ENCODE measurements around the gene JPH2.

JPH2 gene

GRCh38 chr20:44084891-44085290 lies 102.1 kb downstream of the JPH2 start:
- TF ChIP-seq, protein P1, sequence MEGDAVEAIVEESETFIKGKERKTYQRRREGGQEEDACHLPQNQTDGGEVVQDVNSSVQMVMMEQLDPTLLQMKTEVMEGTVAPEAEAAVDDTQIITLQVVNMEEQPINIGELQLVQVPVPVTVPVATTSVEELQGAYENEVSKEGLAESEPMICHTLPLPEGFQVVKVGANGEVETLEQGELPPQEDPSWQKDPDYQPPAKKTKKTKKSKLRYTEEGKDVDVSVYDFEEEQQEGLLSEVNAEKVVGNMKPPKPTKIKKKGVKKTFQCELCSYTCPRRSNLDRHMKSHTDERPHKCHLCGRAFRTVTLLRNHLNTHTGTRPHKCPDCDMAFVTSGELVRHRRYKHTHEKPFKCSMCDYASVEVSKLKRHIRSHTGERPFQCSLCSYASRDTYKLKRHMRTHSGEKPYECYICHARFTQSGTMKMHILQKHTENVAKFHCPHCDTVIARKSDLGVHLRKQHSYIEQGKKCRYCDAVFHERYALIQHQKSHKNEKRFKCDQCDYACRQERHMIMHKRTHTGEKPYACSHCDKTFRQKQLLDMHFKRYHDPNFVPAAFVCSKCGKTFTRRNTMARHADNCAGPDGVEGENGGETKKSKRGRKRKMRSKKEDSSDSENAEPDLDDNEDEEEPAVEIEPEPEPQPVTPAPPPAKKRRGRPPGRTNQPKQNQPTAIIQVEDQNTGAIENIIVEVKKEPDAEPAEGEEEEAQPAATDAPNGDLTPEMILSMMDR (IDR thresholded peaks at IDR 0.05; ENCODE audit: low read depth, low read length, missing control alignments): no peak
- no peak overlapping the region for H3K4me3 ChIP-seq (replicated peaks; ENCODE audit: low read depth, low read length)

DNA sequence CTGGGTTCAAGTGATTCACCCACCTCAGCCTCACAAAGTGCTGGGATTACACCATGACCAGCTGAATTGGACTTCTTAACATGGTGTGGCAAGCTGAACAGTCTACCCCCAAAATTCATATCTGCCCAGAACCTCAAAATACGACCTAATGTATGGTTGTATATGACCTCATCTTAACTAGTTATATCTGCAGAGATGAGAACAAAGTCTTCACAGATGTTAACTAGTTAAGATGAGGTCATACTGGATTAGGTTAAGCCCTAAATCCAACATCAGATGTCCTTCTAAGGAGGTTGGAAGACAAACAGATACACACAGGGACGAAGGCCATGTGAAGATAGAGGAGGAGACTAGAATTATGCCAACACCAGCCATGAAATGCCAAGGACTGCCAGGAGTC lies 102.5 kb downstream of the JPH2 start:
- DNase-seq (ENCODE audit: extremely low read depth, low read depth): no peak
- no peak overlapping the region for H3K4me3 ChIP-seq (replicated peaks; ENCODE audit: low read depth, low read length)
- TF ChIP-seq, protein P1 (IDR thresholded peaks at IDR 0.05; ENCODE audit: low read depth, low read length, missing control alignments): no peak

More at GRCh38 chr20:44084891-44085290, 102.1 kb downstream of the JPH2 start:
- DNase-seq (ENCODE audit: extremely low read depth, low read depth): no peak

GRCh38 chr20:44083220-44083933 lies 103.6 kb downstream of the JPH2 start:
- TF ChIP-seq, protein P1 (IDR thresholded peaks at IDR 0.05; ENCODE audit: low read depth, low read length, missing control alignments): no peak
- H3K4me3 ChIP-seq (replicated peaks; ENCODE audit: low read depth, low read length): no peak overlapping the region
- peak; percentile 41 for DNase-seq (ENCODE audit: extremely low read depth, low read depth)

GRCh38 chr20:44081888-44082287 lies 105.1 kb downstream of the JPH2 start:
- no peak overlapping the region for H3K4me3 ChIP-seq (replicated peaks; ENCODE audit: low read depth, low read length)
- DNase-seq (ENCODE audit: extremely low read depth, low read depth): no peak
- TF ChIP-seq, protein P1 (IDR thresholded peaks at IDR 0.05; ENCODE audit: low read depth, low read length, missing control alignments): no peak

GRCh38 chr20:44081476-44081875 lies 105.5 kb downstream of the JPH2 start:
- no peak for DNase-seq (ENCODE audit: extremely low read depth, low read depth)
- TF ChIP-seq, protein P1 (IDR thresholded peaks at IDR 0.05; ENCODE audit: low read depth, low read length, missing control alignments): no peak
- H3K4me3 ChIP-seq (replicated peaks; ENCODE audit: low read depth, low read length): no peak overlapping the region

DNA sequence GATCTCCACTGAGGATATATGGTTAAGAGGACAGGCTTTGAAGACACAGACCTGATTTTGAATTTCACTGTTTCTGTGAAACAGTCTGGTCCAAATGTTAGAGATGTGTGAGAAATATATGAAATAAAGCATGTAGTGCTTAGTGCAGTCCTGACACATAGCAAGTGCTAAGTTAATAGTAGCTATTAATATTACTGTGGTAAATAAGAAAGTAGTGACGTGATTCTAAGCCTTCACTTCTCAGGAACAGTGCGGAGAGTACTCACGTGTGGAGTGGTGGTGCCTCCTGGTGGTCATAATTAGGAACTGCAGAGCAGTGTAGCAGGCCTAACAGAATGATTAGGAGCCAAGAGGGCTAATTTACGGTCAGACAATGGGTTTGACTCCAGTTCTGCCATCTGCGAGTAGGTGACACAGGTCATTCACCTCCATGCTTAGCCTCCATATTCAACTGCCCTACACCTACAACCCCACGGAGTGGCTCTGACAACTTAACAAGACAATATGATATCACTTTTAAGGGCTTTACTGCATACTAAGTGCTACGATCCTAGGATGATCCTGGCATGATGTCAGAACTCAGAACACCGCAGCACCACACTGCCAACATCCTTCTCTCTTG lies 106.2 kb downstream of the JPH2 start:
- peak; percentile 59 for DNase-seq (ENCODE audit: extremely low read depth, low read depth)
- H3K4me3 ChIP-seq (replicated peaks; ENCODE audit: low read depth, low read length): no peak overlapping the region
- TF ChIP-seq, protein P1 (IDR thresholded peaks at IDR 0.05; ENCODE audit: low read depth, low read length, missing control alignments): peak; percentile 93
